ENCODE measurements around the gene NBPF6. TPM values are rescaled to one million over a fixed set of nuclear protein-coding genes. Genes with fewer than 3 reads are reported as not detected.
"Not testable (repeated sequence)": the region's sequence is repeated elsewhere in the genome, so short reads cannot be mapped to it uniquely, and the experiment has no call there.

The NBPF6 gene
- not detected for total RNA-seq

- ATAC-seq; H3K27me3 Mint-ChIP-seq (ENCODE audit: low read depth); POLR2A ChIA-PET; H3K27ac Mint-ChIP-seq; CTCF ChIA-PET; H3K4me1 Mint-ChIP-seq (ENCODE audit: low read depth); H3K4me3 Mint-ChIP-seq; H3K9me3 Mint-ChIP-seq (ENCODE audit: insufficient read depth); H3K36me3 Mint-ChIP-seq (ENCODE audit: low read depth); DNase-seq: not testable (repeated sequence)
These were observed at the start of gene NBPF6 for GRCh38 chr1:108450043-108450442. Gene NBPF6, plus strand, starts transcription at chr1:108450343. Its CDS starts 259 bp downstream, at chr1:108450602.

- H3K27me3 Mint-ChIP-seq (ENCODE audit: low read depth); H3K36me3 Mint-ChIP-seq (ENCODE audit: low read depth); H3K4me1 Mint-ChIP-seq (ENCODE audit: low read depth); H3K4me3 Mint-ChIP-seq; CTCF ChIA-PET; H3K27ac Mint-ChIP-seq; H3K9me3 Mint-ChIP-seq (ENCODE audit: insufficient read depth); POLR2A ChIA-PET; ATAC-seq; DNase-seq: not testable (repeated sequence)
These were observed 38.9 kb upstream of the NBPF6 start for GRCh38 chr1:108411098-108411833.

DNA sequence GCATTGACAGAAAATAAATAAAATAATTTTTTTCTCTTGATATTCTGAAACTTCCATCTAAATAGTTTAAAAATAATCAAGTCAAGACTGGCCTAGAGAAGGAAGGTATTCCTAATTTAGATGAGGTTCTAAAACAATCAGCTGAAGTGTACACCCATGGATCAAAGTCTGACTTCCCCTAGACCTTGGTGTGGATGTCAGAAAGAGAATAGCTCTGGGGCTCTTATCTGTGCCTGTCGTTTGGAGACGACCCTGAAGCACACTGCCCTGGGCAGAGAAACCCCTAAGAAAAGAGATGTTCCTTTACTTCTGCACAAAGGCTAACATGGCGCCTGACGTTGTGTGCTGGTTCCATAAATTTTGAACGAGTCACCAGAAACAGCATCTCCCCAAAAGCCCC lies 30.0 kb upstream of the NBPF6 start:
- ATAC-seq; POLR2A ChIA-PET; H3K36me3 Mint-ChIP-seq (ENCODE audit: low read depth); H3K4me1 Mint-ChIP-seq (ENCODE audit: low read depth); H3K27me3 Mint-ChIP-seq (ENCODE audit: low read depth); CTCF ChIA-PET; H3K4me3 Mint-ChIP-seq; H3K27ac Mint-ChIP-seq; H3K9me3 Mint-ChIP-seq (ENCODE audit: insufficient read depth); DNase-seq: not testable (repeated sequence)

- POLR2A ChIA-PET; H3K4me1 Mint-ChIP-seq (ENCODE audit: low read depth): not testable (repeated sequence)
These were observed 28.9 kb upstream of the NBPF6 start for GRCh38 chr1:108421061-108421916.

DNA sequence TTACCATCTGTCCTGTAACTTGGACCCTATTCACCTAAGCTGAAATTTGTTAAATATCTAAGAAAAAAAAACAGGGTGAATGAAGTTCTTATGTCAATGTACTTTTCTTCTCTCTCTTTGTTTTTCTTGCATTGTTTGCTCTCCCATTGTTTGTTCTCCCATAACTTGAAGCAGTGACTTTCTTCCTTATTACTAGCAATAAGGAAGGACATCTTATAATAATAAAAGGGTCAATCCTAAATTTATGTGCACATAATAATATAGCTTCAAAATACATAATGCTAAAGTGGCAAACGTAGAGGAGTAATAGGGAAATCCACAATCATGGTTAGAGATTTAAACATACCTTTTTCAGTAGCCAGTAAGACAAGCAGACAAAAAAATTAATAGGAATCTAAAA lies 23.3 kb upstream of the NBPF6 start:
- H3K36me3 Mint-ChIP-seq (ENCODE audit: low read depth); CTCF ChIA-PET; H3K27me3 Mint-ChIP-seq (ENCODE audit: low read depth); ATAC-seq; H3K9me3 Mint-ChIP-seq (ENCODE audit: insufficient read depth); H3K27ac Mint-ChIP-seq; H3K4me1 Mint-ChIP-seq (ENCODE audit: low read depth); POLR2A ChIA-PET; DNase-seq; H3K4me3 Mint-ChIP-seq: not testable (repeated sequence)

More at GRCh38 chr1:108421061-108421916, 28.9 kb upstream of the NBPF6 start:
- H3K4me3 Mint-ChIP-seq; DNase-seq; H3K27me3 Mint-ChIP-seq (ENCODE audit: low read depth); H3K36me3 Mint-ChIP-seq (ENCODE audit: low read depth); CTCF ChIA-PET; H3K9me3 Mint-ChIP-seq (ENCODE audit: insufficient read depth); H3K27ac Mint-ChIP-seq: not testable (repeated sequence)
- peak; percentile 96 for ATAC-seq

- H3K4me3 Mint-ChIP-seq; H3K9me3 Mint-ChIP-seq (ENCODE audit: insufficient read depth); DNase-seq; ATAC-seq; H3K27me3 Mint-ChIP-seq (ENCODE audit: low read depth); H3K36me3 Mint-ChIP-seq (ENCODE audit: low read depth); H3K27ac Mint-ChIP-seq; POLR2A ChIA-PET; H3K4me1 Mint-ChIP-seq (ENCODE audit: low read depth); CTCF ChIA-PET: not testable (repeated sequence)
These were observed 18.1 kb upstream of the NBPF6 start for GRCh38 chr1:108432002-108432401.

DNA sequence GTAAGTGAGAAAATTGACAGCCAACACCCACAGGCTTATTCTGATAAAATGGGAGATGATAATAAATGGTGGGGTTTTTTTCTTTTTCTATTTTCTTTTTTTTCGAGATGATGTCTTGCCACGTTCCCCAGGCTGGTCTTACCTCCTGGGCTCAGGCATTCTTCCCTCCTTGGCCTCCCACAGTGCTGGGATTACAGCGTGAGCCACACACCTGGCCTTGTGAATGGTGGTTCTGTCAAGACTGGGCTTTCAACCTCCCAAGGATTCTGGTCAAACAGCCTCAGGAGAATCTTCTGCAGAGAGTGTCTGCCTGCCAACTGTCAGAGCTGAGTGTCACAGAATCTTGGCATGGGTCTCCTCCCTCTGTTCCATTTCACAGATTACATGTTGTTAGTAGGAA lies 16.7 kb upstream of the NBPF6 start:
- H3K27ac Mint-ChIP-seq; H3K4me3 Mint-ChIP-seq; DNase-seq; POLR2A ChIA-PET; ATAC-seq; H3K9me3 Mint-ChIP-seq (ENCODE audit: insufficient read depth); H3K4me1 Mint-ChIP-seq (ENCODE audit: low read depth); H3K27me3 Mint-ChIP-seq (ENCODE audit: low read depth); CTCF ChIA-PET; H3K36me3 Mint-ChIP-seq (ENCODE audit: low read depth): not testable (repeated sequence)

GRCh38 chr1:108438536-108438935 lies 11.6 kb upstream of the NBPF6 start:
- POLR2A ChIA-PET; DNase-seq; H3K9me3 Mint-ChIP-seq (ENCODE audit: insufficient read depth); H3K4me3 Mint-ChIP-seq; H3K27ac Mint-ChIP-seq; CTCF ChIA-PET; H3K27me3 Mint-ChIP-seq (ENCODE audit: low read depth); H3K36me3 Mint-ChIP-seq (ENCODE audit: low read depth); H3K4me1 Mint-ChIP-seq (ENCODE audit: low read depth): not testable (repeated sequence)
- ATAC-seq, result peak; percentile 76

DNA sequence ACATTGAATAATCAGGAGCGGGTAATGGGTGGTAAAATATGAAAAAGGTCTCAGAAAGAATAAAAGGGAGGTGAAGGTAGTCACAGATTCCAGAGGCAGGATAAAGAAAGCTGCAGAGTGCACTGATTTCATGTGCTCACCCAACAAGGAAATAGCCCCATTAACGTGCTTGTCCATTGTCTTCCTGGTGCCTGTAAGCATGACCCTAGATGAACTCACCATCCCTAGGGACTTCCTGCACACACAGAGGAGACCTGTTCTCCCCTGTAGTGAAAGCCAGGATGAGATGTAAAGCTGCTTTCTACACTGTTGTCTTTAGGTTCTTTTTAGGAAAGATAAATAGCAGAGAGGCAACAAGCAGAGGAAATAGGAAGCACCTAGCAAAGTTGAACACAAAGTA lies 4.4 kb downstream of the NBPF6 start:
- H3K36me3 Mint-ChIP-seq (ENCODE audit: low read depth); H3K4me3 Mint-ChIP-seq; H3K27me3 Mint-ChIP-seq (ENCODE audit: low read depth); H3K9me3 Mint-ChIP-seq (ENCODE audit: insufficient read depth); DNase-seq; H3K27ac Mint-ChIP-seq; POLR2A ChIA-PET; ATAC-seq; CTCF ChIA-PET; H3K4me1 Mint-ChIP-seq (ENCODE audit: low read depth): not testable (repeated sequence)

- H3K4me1 Mint-ChIP-seq (ENCODE audit: low read depth); H3K27me3 Mint-ChIP-seq (ENCODE audit: low read depth); DNase-seq; H3K9me3 Mint-ChIP-seq (ENCODE audit: insufficient read depth); H3K36me3 Mint-ChIP-seq (ENCODE audit: low read depth); POLR2A ChIA-PET; ATAC-seq; H3K4me3 Mint-ChIP-seq; CTCF ChIA-PET; H3K27ac Mint-ChIP-seq: not testable (repeated sequence)
These were observed 8.5 kb downstream of the NBPF6 start for GRCh38 chr1:108458661-108459060.

DNA sequence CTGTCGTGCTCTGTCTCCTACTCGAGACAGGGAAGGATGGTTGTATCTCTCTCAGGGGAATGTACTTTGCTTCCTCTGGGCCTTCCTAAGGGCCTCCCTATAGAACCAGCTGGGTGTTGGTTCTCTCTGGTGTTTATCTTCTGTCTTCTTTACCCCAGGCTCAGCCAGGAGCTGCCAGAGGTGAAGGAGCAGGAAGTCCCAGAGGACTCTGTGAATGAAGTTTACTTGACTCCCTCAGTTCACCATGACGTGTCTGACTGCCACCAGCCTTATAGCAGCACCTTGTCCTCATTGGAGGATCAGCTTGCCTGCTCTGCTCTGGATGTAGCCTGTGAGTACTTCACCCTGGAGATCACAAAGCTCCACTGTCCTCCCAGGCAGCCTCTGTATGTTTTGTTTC lies 11.6 kb downstream of the NBPF6 start:
- H3K27me3 Mint-ChIP-seq (ENCODE audit: low read depth); CTCF ChIA-PET; DNase-seq; H3K4me1 Mint-ChIP-seq (ENCODE audit: low read depth); H3K27ac Mint-ChIP-seq; POLR2A ChIA-PET; H3K4me3 Mint-ChIP-seq; H3K9me3 Mint-ChIP-seq (ENCODE audit: insufficient read depth); H3K36me3 Mint-ChIP-seq (ENCODE audit: low read depth); ATAC-seq: not testable (repeated sequence)

- POLR2A ChIA-PET; H3K4me1 Mint-ChIP-seq (ENCODE audit: low read depth); H3K9me3 Mint-ChIP-seq (ENCODE audit: insufficient read depth): not testable (repeated sequence)
These were observed 13.8 kb downstream of the NBPF6 start for GRCh38 chr1:108463962-108464361.

More at GRCh38 chr1:108463962-108464361, 13.8 kb downstream of the NBPF6 start:
- H3K27me3 Mint-ChIP-seq (ENCODE audit: low read depth); H3K27ac Mint-ChIP-seq; ATAC-seq; DNase-seq; H3K36me3 Mint-ChIP-seq (ENCODE audit: low read depth); CTCF ChIA-PET; H3K4me3 Mint-ChIP-seq: not testable (repeated sequence)
